GM12878 (cell line): ENCODE measurements around the gene TDRD10. TPM values are rescaled to one million over a fixed set of nuclear protein-coding genes. Genes with fewer than 3 reads are reported as not detected.

ENCODE experiments used
- ATAC-seq: fragments of 200-7000 bp; cut with Tn5 transposase; 3 replicates; pipeline ENCODE4 v1.9.1; 2020; ENCODE audit warnings: mild to moderate bottlenecking, moderate library complexity
- BruUV-seq: library from RNA; stranded (reverse); fragments of 400-500 nt; replicated peaks from 2 replicates; lab custom pipeline; 2021; lab: Mats Ljungman, UMichigan
- CTCF ChIA-PET: fragments of 300-600 bp; sonication (Branson Sonifier 250); formaldehyde crosslinking; extraction: SDS; loops from one replicate; lab custom pipeline; 2021; ENCODE audit warnings: inconsistent platforms; lab: Yijun Ruan, JAX
- POLR2A ChIA-PET: fragments of 350-600 bp; formaldehyde crosslinking; extraction: SDS; loops from one replicate; lab custom pipeline; 2021; ENCODE audit warnings: inconsistent platforms; lab: Charles Lee
- RAD21 ChIA-PET: fragments of 300-600 bp; sonication (Branson Sonifier 250); formaldehyde crosslinking; loops from one replicate; lab custom pipeline; 2023; ENCODE audit warnings: antibody characterized with exemption; ENCODE audit not compliant: unreplicated experiment; lab: Charles Lee
- SMC1A ChIA-PET: fragments of 300-600 bp; sonication (Branson Sonifier 250); formaldehyde crosslinking; loops from one replicate; lab custom pipeline; 2023; ENCODE audit not compliant: unreplicated experiment, uncharacterized antibody; lab: Charles Lee
- DNase-seq: peaks from one replicate; pipeline ENCODE4 v3.0.0-alpha.2; 2011; ENCODE audit warnings: low read depth, low spot score
- FAIRE-seq: peaks from 3 replicates; lab custom pipeline; 2011; peaks lifted over from hg19 to GRCh38; lab: Jason Lieb, UNC
- H2AFZ ChIP-seq: 2 replicates; pipeline ENCODE4 v1.6.0; 2011; ENCODE audit warnings: low read depth, low read length, control low read depth; ENCODE audit not compliant: control insufficient read depth
- H3K27ac ChIP-seq: 2 replicates; pipeline ENCODE4 v1.5.1; 2011; ENCODE audit warnings: control low read depth; ENCODE audit not compliant: control insufficient read depth, insufficient read depth
- H3K27me3 ChIP-seq, 2 experiments: replicated peaks in 1 of 2; 2 replicates each; pipeline versions ENCODE4 v1.6.0 to v1.6.1; 2011; ENCODE audit warnings: low read length in 1 of 2; ENCODE audit not compliant: control insufficient read depth in 2 of 2, insufficient read depth in 2 of 2
- H3K36me3 ChIP-seq, 2 experiments: 2 replicates each; pipeline ENCODE4 v1.5.1; 2011; ENCODE audit warnings: low read length in 1 of 2; ENCODE audit not compliant: control insufficient read depth in 2 of 2, insufficient read depth in 2 of 2
- H3K4me1 ChIP-seq: 2 replicates; pipeline ENCODE4 v1.6.1; 2011; ENCODE audit warnings: mild to moderate bottlenecking, low read length, moderate library complexity, mixed read lengths; ENCODE audit not compliant: control insufficient read depth, insufficient read depth
- H3K4me2 ChIP-seq: 2 replicates; pipeline ENCODE4 v1.6.0; 2011; ENCODE audit warnings: control low read depth; ENCODE audit not compliant: control insufficient read depth, insufficient read depth
- H3K4me3 ChIP-seq: fragments of 200-600 bp; sonication (generic); 2 replicates; pipeline ENCODE4 v1.5.1; 2016
- H3K79me2 ChIP-seq: 2 replicates; pipeline ENCODE4 v1.6.0; 2011; ENCODE audit warnings: low read length; ENCODE audit not compliant: control insufficient read depth, insufficient read depth
- H3K9ac ChIP-seq: 2 replicates; pipeline ENCODE4 v1.8.0; 2011; ENCODE audit warnings: low read length, control low read depth, mixed read lengths; ENCODE audit not compliant: control insufficient read depth, insufficient read depth
- H3K9me3 ChIP-seq: replicated peaks from 3 replicates; pipeline ENCODE4 v1.5.1; 2011; ENCODE audit warnings: mild to moderate bottlenecking, low read length; ENCODE audit not compliant: control insufficient read depth, insufficient read depth
- H4K20me1 ChIP-seq: 2 replicates; pipeline ENCODE4 v1.6.0; 2011; ENCODE audit not compliant: control insufficient read depth, insufficient read depth
- BRCA1 ChIP-seq: IDR thresholded peaks from 2 replicates; pipeline ENCODE4 v1.6.1; 2011; ENCODE audit warnings: low read depth, low read length, improper control_type of control experiment
- CREM ChIP-seq: IDR thresholded peaks from 2 replicates; pipeline ENCODE4 v1.6.1; 2014; ENCODE audit warnings: antibody characterized with exemption, low read depth
- POLR2AphosphoS2 ChIP-seq: IDR thresholded peaks from 2 replicates; pipeline ENCODE4 v1.6.1; 2011; ENCODE audit warnings: low read depth, mild to moderate bottlenecking, low read length, improper control_type of control experiment, moderate library complexity
- SIN3A ChIP-seq: IDR thresholded peaks from 2 replicates; pipeline ENCODE4 v1.6.1; 2012; ENCODE audit warnings: low read depth, low read length, improper control_type of control experiment
- WGBS: methylation state at CpG from one replicate; pipeline ENCODE4 v1.1.6; 2016; ENCODE audit warnings: low lambda C conversion rate; ENCODE audit not compliant: insufficient replicate concordance, insufficient coverage; ENCODE audit errors: missing lambda C conversion rate; 5-methylcytosine and 5-hydroxymethylcytosine counted together
- in situ Hi-C: fragments of 300-500 bp; cut with MboI; formaldehyde crosslinking; loops from 9 replicates; pipeline ENCODE4 v1.14.3; 2018; ENCODE audit warnings: mixed read lengths
- intact Hi-C: fragments of 100-400 bp; cut with micrococcal nuclease; formaldehyde crosslinking; loops from one replicate; pipeline ENCODE4 v1.14.2; 2022; ENCODE audit not compliant: unreplicated experiment
- polyA plus RNA-seq, 11 experiments: library from polyadenylated mRNA; depleted of rRNA in 4 of 11; unstranded in 6 of 11; stranded (reverse) in 5 of 11; fragments of >200 nt; fragmentation: Nextera tagmentation in 4 of 11; fragmentation: Illumina TruSeq in 1 of 11; extraction: Ambion mirVana in 4 of 11; extraction: Trizol in 1 of 11; gene quantifications; 1 replicate in 1 of 11; 2 replicates in 10 of 11; pipeline versions ENCODE4 v1.2.1 to v1.2.3, GENCODE V29; 2011 to 2016; ENCODE audit warnings: inconsistent platforms in 2 of 11, missing spikeins in 2 of 11, low read depth in 1 of 11
- total RNA-seq, 4 experiments: library from RNA; depleted of rRNA in 3 of 4; stranded (reverse); fragments of >200 nt in 3 of 4; fragmentation: Illumina TruSeq in 1 of 4; extraction: Trizol in 1 of 4; gene quantifications; 2 replicates each; pipeline versions ENCODE4 v1.2.1 to v1.2.3, GENCODE V29; 2013 to 2021
- TF ChIP-seq, protein P1 (sequence below): IDR thresholded peaks from 2 replicates; pipeline ENCODE4 v1.6.1; 2012; ENCODE audit warnings: improper control_type of control experiment, low read depth, low read length; ENCODE audit not compliant: insufficient replicate concordance
- TF ChIP-seq, protein P2 (sequence below): IDR thresholded peaks from 2 replicates; pipeline ENCODE4 v1.6.1; 2012; ENCODE audit warnings: low read depth, low read length, improper control_type of control experiment

The TDRD10 gene
- total and polyA plus RNA-seq, 10 of the 15 experiments (the other 5 are each of a cell fraction or from before 2014, with no cell fraction given): not detected

DNA sequence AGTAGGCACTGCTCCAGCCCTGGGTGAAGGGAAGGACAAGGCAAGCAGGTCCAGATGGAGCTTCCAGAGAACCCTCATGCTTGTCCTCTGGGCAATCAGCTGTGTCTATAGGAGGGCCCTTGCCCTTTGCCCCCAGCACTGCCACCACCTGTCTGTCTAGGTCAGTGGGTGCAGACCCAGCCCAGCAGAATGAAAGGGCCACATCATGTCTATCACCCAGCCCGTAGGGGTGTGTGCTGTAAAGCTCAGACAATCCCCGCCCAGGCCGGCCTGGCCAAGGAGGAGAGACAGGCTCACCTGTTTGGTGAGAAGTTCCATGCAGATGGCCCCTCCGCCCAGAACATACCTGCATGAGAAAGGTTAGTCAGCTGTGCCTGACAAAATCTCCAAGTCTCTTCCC, 49.5 kb downstream of the TDRD10 start:
- CTCF ChIA-PET: interaction anchor here (1.4 kb wide), 1 partner anchor 17 kb away, joined by 3 read pairs; no protein-coding TSS in a partner anchor
- Histone ChIP-seq H3K4me3 (no peak overlapping the region), H3K4me1 (peaks cover 17% of the 10 kb centered on the region), H3K27ac (no peak overlapping the region), H3K79me2 (peaks cover 12% of the 10 kb centered on the region), H3K27me3 (no peaks in the 10 kb centered on the region), H4K20me1 (peaks cover 6% of the 10 kb centered on the region; the same call in 1 of the 2 replicates), H3K9me3 (no peaks in the 10 kb centered on the region), H3K9ac (no peak overlapping the region), H2AFZ (no peak overlapping the region), H3K36me3 (peaks cover 34 to 53% of the 10 kb centered on the region in 2 experiments), H3K4me2 (no peak overlapping the region)
- intact Hi-C loops (no loop called here), in situ Hi-C loops (loop anchor here (5.0 kb wide), 1 partner anchor 64 kb away; no protein-coding TSS in a partner anchor)
- SMC1A ChIA-PET: interaction anchor here (0.9 to 6.9 kb wide), 3 partner anchors 70 to 84 kb away, joined by 3 to 151 read pairs (median 20); no protein-coding TSS in a partner anchor
- TF ChIP-seq CREM: no peak
- no peak for TF ChIP-seq BRCA1
- TF ChIP-seq POLR2AphosphoS2: no peak
- TF ChIP-seq, protein P1, sequence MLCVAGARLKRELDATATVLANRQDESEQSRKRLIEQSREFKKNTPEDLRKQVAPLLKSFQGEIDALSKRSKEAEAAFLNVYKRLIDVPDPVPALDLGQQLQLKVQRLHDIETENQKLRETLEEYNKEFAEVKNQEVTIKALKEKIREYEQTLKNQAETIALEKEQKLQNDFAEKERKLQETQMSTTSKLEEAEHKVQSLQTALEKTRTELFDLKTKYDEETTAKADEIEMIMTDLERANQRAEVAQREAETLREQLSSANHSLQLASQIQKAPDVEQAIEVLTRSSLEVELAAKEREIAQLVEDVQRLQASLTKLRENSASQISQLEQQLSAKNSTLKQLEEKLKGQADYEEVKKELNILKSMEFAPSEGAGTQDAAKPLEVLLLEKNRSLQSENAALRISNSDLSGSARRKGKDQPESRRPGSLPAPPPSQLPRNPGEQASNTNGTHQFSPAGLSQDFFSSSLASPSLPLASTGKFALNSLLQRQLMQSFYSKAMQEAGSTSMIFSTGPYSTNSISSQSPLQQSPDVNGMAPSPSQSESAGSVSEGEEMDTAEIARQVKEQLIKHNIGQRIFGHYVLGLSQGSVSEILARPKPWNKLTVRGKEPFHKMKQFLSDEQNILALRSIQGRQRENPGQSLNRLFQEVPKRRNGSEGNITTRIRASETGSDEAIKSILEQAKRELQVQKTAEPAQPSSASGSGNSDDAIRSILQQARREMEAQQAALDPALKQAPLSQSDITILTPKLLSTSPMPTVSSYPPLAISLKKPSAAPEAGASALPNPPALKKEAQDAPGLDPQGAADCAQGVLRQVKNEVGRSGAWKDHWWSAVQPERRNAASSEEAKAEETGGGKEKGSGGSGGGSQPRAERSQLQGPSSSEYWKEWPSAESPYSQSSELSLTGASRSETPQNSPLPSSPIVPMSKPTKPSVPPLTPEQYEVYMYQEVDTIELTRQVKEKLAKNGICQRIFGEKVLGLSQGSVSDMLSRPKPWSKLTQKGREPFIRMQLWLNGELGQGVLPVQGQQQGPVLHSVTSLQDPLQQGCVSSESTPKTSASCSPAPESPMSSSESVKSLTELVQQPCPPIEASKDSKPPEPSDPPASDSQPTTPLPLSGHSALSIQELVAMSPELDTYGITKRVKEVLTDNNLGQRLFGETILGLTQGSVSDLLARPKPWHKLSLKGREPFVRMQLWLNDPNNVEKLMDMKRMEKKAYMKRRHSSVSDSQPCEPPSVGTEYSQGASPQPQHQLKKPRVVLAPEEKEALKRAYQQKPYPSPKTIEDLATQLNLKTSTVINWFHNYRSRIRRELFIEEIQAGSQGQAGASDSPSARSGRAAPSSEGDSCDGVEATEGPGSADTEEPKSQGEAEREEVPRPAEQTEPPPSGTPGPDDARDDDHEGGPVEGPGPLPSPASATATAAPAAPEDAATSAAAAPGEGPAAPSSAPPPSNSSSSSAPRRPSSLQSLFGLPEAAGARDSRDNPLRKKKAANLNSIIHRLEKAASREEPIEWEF: no peak
- TF ChIP-seq SIN3A: no peak
- TF ChIP-seq, protein P2, sequence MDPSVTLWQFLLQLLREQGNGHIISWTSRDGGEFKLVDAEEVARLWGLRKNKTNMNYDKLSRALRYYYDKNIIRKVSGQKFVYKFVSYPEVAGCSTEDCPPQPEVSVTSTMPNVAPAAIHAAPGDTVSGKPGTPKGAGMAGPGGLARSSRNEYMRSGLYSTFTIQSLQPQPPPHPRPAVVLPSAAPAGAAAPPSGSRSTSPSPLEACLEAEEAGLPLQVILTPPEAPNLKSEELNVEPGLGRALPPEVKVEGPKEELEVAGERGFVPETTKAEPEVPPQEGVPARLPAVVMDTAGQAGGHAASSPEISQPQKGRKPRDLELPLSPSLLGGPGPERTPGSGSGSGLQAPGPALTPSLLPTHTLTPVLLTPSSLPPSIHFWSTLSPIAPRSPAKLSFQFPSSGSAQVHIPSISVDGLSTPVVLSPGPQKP: no peak
- no peak for DNase-seq
- no TSS peak for BruUV-seq
- 99% methylated on average over 4 of the region's 4 CpGs for WGBS
- FAIRE-seq: no peak
- ATAC-seq: no peak
- POLR2A ChIA-PET: no interaction called here
- RAD21 ChIA-PET: interaction anchor here (7.0 kb wide), 1 partner anchor 69 kb away, joined by 189 read pairs; no protein-coding TSS in a partner anchor
